ENCODE results near the gene TRABD2A. TPM values are rescaled to one million over a fixed set of nuclear protein-coding genes. Genes with fewer than 3 reads are reported as not detected.
A peak's percentile ranks its signal among the peaks of the same experiment; 100 is the strongest.

TRABD2A gene
- total and polyA plus RNA-seq, 9 of the 15 experiments (the other 6 are each of a cell fraction or from before 2014, with no cell fraction given): 0.07 to 0.45 (median 0.25) TPM

- TF ChIP-seq SREBF1 (IDR thresholded peaks at IDR 0.05; ENCODE audit: borderline replicate concordance, low read depth, low read length) (no peak), TAL1 (IDR thresholded peaks at IDR 0.05) (no peak), SMARCC2 (IDR thresholded peaks at IDR 0.05; ENCODE audit: low read depth) (peak; percentile 85), DPF2 (IDR thresholded peaks at IDR 0.05) (peak; percentile 88), FOSL1 (tag; conservative IDR thresholded peaks at IDR 0.05) (peak; percentile 99), MTA3 (IDR thresholded peaks at IDR 0.05; ENCODE audit: borderline replicate concordance) (0 out of 2 replicates have a peak, but pooled peaks have one; percentile 20), TRIM24 (IDR thresholded peaks at IDR 0.05) (peak; percentile 66 to 81; a peak in 2 of 4 replicates), ZNF764 (CRISPR knock-in tag; IDR thresholded peaks at IDR 0.05; ENCODE audit: low read depth) (no peak), RNF219 (CRISPR knock-in tag; IDR thresholded peaks at IDR 0.05) (no peak), ZNF609 (CRISPR knock-in tag; IDR thresholded peaks at IDR 0.05; ENCODE audit: borderline replicate concordance) (no peak), FOXJ3 (CRISPR knock-in tag; IDR thresholded peaks at IDR 0.05) (peak; percentile 55; the same call in 1 of the 2 replicates), NFXL1 (CRISPR knock-in tag; IDR thresholded peaks at IDR 0.05) (peak; percentile 67; the same call in 1 of the 2 replicates), RFX1 (IDR thresholded peaks at IDR 0.05) (peak; percentile 66), ZNF444 (CRISPR knock-in tag; IDR thresholded peaks at IDR 0.05) (no peak), ZNF324 (CRISPR knock-in tag; IDR thresholded peaks at IDR 0.05) (no peak), ZNF175 (CRISPR knock-in tag; IDR thresholded peaks at IDR 0.05; ENCODE audit: low read depth) (peak; percentile 84), HINFP (tag; conservative IDR thresholded peaks at IDR 0.05; ENCODE audit: low read depth) (0 out of 2 replicates have a peak, but pooled peaks have one; percentile 30), U2AF2 (optimal IDR thresholded peaks at IDR 0.05; ENCODE audit: low read depth, low read length) (no peak), NCOR1 (IDR thresholded peaks at IDR 0.05) (peak; percentile 7; the same call in 1 of the 2 replicates), CTBP1 (IDR thresholded peaks at IDR 0.05; ENCODE audit: borderline replicate concordance) (peak; percentile 27; the same call in 1 of the 2 replicates), L3MBTL2 (IDR thresholded peaks at IDR 0.05) (peak; percentile 72), EP300 (IDR thresholded peaks at IDR 0.05; ENCODE audit: low read length) (peak; percentile 87)
These were observed 39.1 kb upstream of the TRABD2A start (continued) for GRCh38 chr2:84919885-84920580.
